GM13976 (cell line): ENCODE data around the gene TMEM9B.
A peak's percentile ranks its signal among the peaks of the same experiment; 100 is the strongest.
"Not testable (repeated sequence)": the region's sequence is repeated elsewhere in the genome, so short reads cannot be mapped to it uniquely, and the experiment has no call there.

ENCODE experiments used
- DNase-seq: peaks from one replicate; pipeline ENCODE4 v3.0.0; 2012; ENCODE audit warnings: low spot score
- in situ Hi-C: fragments of 300-500 bp; cut with MboI; formaldehyde crosslinking; loops from one replicate; pipeline ENCODE4 v1.12.0; 2022; ENCODE audit warnings: low sequenced_read_pairs, mixed read lengths, inconsistent platforms; ENCODE audit not compliant: unreplicated experiment
- TF ChIP-seq, protein P1 (sequence below): IDR thresholded peaks from 2 replicates; pipeline ENCODE4 v1.5.1; 2012; ENCODE audit warnings: borderline replicate concordance, mild to moderate bottlenecking; ENCODE audit not compliant: insufficient read depth; ENCODE audit errors: extremely low read depth, missing control alignments, control extremely low read depth

The TMEM9B gene

DNA sequence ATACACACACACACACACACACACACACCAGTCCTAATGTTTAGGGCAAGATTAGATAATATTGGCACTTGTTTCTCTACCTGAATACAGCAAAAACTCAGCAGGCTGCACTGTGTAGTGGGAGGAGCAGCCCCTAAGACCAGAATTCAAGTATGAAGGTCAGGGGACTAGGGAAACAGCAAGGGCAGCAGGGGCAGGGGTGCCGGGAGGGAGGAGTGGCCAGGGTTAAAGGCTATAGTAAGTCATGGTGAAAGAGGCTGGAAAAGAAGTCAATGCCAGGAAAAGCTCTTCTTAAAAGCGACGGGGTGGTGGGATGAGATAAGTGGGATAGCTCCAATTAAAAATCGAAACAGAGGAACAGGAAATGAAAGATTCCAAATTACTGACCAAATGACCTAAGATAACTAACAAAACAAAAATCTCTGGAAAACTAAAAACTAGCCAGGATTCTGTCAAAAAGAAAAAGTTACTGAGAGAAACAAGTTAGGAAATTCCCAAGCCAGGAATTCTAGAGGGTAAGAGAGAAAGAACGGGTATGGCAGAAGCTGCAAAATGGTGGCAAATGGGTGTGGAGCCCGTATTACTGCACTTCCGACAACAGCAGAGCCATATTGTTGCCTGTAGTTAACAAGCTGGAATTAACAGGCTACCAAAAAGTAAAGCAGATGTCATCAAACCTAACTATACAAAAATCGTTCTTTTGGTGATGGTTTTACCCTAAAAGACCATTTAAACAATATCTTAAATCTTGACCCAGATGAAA is 22.7 kb downstream of the TMEM9B start:
- TF ChIP-seq, protein P1, sequence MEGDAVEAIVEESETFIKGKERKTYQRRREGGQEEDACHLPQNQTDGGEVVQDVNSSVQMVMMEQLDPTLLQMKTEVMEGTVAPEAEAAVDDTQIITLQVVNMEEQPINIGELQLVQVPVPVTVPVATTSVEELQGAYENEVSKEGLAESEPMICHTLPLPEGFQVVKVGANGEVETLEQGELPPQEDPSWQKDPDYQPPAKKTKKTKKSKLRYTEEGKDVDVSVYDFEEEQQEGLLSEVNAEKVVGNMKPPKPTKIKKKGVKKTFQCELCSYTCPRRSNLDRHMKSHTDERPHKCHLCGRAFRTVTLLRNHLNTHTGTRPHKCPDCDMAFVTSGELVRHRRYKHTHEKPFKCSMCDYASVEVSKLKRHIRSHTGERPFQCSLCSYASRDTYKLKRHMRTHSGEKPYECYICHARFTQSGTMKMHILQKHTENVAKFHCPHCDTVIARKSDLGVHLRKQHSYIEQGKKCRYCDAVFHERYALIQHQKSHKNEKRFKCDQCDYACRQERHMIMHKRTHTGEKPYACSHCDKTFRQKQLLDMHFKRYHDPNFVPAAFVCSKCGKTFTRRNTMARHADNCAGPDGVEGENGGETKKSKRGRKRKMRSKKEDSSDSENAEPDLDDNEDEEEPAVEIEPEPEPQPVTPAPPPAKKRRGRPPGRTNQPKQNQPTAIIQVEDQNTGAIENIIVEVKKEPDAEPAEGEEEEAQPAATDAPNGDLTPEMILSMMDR = no peak
- no peak for DNase-seq
- in situ Hi-C loops = no loop called here

DNA sequence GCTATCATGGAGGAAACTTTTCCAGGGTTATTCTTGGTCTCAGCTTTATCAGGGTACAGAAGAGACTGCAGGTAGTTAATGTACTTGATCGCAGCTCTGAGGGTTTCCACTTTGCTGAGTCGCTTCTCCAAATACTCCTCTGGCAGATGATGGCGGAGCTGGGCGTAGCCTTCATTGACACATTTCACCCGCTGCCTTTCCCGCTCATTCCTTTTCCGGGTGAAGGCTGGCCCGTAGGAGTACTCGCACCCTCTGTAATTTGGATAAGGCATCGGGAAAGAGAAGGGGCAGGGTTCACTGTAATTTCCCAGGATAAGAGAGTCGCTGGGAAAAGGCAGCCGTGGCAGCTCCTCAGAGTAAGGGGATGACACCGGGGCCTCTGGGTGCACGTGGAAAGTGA is 26.6 kb downstream of the TMEM9B start:
- no peak for DNase-seq
- TF ChIP-seq, protein P1 = no peak
- in situ Hi-C loops = no loop called here

DNA sequence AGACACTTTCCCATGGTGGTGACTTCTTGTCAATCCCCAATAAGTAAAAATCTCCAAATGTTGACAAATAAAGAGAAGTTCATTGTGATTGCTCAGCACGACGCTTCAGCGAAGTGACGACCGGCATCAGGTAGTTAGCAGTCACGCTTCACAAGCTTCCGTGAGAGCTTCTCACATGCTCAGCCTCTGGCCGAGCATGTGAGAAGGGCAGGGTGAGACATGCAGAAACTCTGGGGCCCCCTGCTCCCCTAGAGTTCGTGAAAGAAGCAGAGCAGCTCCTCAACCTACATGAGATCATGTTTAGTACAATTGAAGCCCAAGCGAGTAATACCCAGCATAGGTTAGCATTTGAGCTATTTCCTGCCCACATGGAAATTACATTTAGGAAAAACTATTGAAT is 27.1 kb downstream of the TMEM9B start:
- in situ Hi-C loops = no loop called here
- DNase-seq = peak; percentile 71
- TF ChIP-seq, protein P1 = no peak

DNA sequence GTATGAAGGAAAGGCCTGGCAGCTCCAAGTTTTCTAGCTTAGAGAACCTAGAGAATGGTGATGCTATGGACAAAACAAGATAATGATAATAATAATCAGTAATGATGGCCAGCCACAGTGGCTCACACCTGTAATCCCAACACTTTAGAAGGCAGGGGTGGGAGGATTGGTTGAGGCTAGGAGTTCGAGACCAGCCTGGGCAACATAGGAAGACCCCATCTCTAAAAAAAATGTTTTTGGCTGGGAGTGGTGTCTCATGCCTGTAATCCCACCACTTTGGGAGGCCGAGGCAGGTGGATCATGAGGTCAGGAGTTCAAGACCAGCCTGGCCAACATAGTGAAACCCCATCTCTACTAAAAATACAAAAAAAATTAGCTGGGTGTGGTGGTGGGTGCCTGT is 28.5 kb downstream of the TMEM9B start:
- DNase-seq, in situ Hi-C loops: not testable (repeated sequence)

DNA sequence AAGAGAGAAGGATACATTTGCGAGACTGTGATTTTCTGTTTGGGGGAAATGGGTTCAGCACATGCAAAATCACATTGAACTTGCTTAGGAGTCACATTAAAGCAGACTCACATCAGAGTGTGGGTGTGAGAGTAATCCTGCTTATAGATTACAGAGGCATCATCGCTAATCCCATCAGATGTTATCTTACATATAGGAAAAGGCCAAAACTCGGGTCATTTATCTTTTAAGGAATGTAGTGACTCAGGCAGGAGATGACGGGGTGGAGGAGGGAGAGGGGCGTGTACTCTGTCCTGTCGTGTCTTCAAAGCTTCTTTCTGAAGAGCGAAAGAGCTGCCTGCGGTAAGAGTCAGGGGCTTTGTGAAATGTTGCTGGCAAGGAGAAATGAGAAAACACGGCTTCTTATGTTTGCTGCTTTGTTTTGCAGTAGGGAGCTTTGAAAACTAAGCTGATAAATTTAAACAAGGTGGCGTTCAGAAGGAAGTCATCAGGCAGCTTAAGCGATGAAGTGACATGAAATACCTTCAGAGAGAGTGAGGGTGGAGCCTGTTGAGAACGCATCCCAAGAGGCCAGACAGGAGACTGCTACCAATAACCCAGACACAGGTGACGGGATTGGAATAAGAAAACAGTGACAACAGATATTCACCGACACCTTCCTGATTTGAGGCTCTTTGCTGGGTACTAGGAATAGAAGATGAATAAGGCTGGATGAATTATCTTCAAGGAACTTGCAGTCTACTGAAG is 29.3 kb downstream of the TMEM9B start:
- TF ChIP-seq, protein P1 = no peak
- in situ Hi-C loops = no loop called here
- no peak for DNase-seq

DNA sequence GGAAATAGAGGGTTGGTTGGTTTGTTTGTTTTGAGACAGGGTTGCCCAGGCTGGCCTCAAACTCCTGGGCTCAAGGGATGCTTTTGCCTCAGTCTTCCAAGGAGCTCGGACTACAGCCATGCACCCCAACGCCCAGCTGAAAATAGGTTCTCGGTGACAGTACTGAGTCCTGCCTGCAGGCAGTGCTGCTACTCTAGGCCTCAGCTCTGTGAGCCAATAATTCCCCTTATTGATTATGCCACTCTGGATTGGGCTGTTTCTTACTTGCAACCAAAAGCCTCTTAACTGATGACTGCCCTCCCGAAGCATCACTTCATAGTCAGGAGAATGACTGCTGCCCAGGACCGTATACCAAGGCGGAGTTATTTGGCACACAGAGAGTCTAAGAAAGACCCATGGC is 30.3 kb downstream of the TMEM9B start:
- DNase-seq = no peak
- TF ChIP-seq, protein P1 = no peak
- in situ Hi-C loops = no loop called here

DNA sequence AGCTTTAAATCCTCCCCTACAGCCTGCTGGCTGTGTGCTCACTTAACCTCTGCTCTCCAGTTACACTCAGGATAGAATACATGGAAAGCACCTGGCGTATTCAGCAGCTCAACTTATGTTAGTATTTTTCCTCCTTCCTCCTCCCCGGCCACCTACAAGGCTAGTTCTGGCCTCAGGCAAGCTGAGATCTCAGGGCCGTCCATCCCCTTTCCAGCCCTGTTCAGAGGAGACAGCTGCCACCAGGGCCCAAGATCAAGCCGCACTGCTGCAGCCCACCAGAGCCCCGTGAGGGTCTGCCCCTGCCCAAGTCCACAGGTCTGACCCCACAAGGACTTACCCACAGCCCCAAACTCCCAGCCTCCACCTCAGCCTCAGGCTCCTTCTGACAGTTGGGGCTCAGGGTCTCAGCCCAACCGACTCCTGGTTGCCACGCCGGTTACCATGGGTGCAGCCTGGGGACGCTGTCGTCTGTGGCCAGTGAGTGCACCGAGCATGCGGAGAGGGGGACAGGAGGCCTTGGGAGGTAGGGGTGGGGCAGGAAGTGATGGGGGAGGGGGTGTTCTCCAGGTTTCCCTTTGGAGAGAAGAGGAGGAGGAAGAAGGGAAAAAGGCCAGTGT is 31.6 kb downstream of the TMEM9B start, which contains the start of gene C11orf16:
C11orf16 (minus strand) TSS at position 384 of the 617 bp plus-strand sequence. CDS start 639 bp downstream, outside the sequence.
- DNase-seq = no peak
- in situ Hi-C loops = no loop called here
- TF ChIP-seq, protein P1 = no peak
